ENCODE data around the gene POLE.

The POLE gene

GRCh38 chr12:132593521-132593920, 93.6 kb downstream of the POLE start:
- no peak for DNase-seq

- no peak for DNase-seq
These were observed 94.1 kb downstream of the POLE start for GRCh38 chr12:132593071-132593470.

- DNase-seq: no peak
These were observed 94.7 kb downstream of the POLE start for GRCh38 chr12:132592282-132592970.

GRCh38 chr12:132591107-132591935, 95.8 kb downstream of the POLE start:
- DNase-seq: no peak

GRCh38 chr12:132588821-132589669, 98.1 kb downstream of the POLE start:
- DNase-seq: no peak

GRCh38 chr12:132588319-132588718, 98.8 kb downstream of the POLE start:
- no peak for DNase-seq

GRCh38 chr12:132587781-132588180, 99.4 kb downstream of the POLE start:
- DNase-seq: no peak

GRCh38 chr12:132586929-132587328, 100.2 kb downstream of the POLE start:
- no peak for DNase-seq

GRCh38 chr12:132585177-132585576, 102.0 kb downstream of the POLE start:
- DNase-seq: no peak

GRCh38 chr12:132584429-132584828, 102.7 kb downstream of the POLE start:
- DNase-seq: no peak

GRCh38 chr12:132583736-132584135, 103.4 kb downstream of the POLE start:
- DNase-seq: no peak

- no peak for DNase-seq
These were observed 103.8 kb downstream of the POLE start for GRCh38 chr12:132583411-132583710.

- no peak for DNase-seq
These were observed 104.3 kb downstream of the POLE start for GRCh38 chr12:132582582-132583410.

GRCh38 chr12:132582058-132582420, 105.1 kb downstream of the POLE start:
- no peak for DNase-seq

GRCh38 chr12:132581348-132582057, 105.6 kb downstream of the POLE start:
- no peak for DNase-seq

- DNase-seq: no peak
These were observed 106.3 kb downstream of the POLE start for GRCh38 chr12:132580701-132581292.

GRCh38 chr12:132579744-132580143, 107.4 kb downstream of the POLE start:
- no peak for DNase-seq

- DNase-seq: no peak
These were observed 108.3 kb downstream of the POLE start for GRCh38 chr12:132578826-132579225.

GRCh38 chr12:132578118-132578517, 109.0 kb downstream of the POLE start:
- no peak for DNase-seq

GRCh38 chr12:132577191-132577920, 109.8 kb downstream of the POLE start:
- DNase-seq: no peak

GRCh38 chr12:132576701-132577100, 110.4 kb downstream of the POLE start:
- DNase-seq: no peak

All from CD4-positive, alpha-beta T cell treated with Interferon alpha-2 for 1 hour (primary cell).